GM21390 (cell line): Measurements from ENCODE around the gene ARMC9.
"Not testable (repeated sequence)": the region's sequence is repeated elsewhere in the genome, so short reads cannot be mapped to it uniquely, and the experiment has no call there.

Experiments used
- ATAC-seq: cut with Tn5 transposase; IDR thresholded peaks from one replicate; pipeline ENCODE4 v1.9.1; 2021; ENCODE audit not compliant: unreplicated experiment

Gene ARMC9

GRCh38 chr2:231241755-231242507, 43.5 kb downstream of the ARMC9 start:
- ATAC-seq: no peak

DNA sequence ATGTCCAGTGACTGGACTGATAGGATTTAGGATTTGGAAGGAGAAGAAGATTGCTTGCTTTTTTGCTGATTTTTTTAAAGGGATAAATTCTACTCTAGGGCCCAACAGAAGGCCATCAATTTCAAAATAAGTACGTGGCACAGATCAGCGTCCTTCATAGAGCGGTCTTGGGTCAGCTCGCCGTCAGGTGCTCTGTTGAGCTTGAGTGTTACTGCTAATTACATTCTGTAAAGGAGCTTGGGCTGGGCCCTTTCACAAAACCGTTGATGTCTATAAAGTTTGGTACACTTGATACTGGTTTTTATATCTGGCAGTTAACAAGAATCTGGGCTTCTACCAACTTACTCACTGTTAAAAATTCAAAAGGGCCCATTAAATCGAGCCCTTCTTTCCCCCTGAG, 45.4 kb downstream of the ARMC9 start:
- no peak for ATAC-seq

DNA sequence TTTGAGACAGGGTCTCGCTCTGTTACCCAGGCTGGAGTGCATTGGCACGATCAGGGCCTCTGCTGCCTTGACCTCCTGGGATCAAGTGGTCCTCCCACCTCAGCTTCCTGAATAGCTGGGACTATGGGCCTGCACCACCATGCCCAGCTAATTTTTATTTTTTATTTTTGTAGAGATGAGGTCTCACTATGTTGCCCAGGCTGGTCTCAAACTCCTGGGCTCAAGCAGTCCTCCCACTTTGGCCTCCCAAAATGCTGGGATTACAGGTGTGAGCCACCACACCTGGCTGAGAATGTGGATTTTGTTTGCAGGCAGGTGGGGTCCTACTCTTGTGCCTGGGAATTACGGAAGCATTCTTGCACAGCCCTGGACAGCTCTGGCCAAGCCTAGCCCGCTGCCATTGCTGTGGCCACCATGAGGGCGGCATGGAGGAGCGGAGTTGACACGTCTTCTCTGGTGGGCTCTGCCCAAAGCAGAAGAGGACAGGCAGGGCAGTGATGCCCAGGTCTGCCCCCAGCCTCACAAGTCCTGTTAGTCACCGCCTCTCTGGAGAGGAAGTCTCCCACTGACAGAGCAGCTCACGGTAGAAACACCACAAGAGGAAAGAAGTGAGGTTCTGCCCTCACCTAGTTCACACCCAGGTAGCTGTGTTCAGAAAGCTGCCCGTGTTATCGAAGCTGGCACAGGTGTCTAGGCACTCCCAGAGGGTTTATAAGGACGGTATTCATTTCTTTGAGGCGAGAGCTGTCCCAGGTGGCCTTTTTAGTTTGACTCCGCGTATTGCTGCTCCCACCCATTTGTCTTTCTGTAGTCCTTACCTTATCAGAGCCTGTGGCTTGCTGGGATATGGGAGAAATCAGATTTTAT, 46.2 kb downstream of the ARMC9 start:
- no peak for ATAC-seq

DNA sequence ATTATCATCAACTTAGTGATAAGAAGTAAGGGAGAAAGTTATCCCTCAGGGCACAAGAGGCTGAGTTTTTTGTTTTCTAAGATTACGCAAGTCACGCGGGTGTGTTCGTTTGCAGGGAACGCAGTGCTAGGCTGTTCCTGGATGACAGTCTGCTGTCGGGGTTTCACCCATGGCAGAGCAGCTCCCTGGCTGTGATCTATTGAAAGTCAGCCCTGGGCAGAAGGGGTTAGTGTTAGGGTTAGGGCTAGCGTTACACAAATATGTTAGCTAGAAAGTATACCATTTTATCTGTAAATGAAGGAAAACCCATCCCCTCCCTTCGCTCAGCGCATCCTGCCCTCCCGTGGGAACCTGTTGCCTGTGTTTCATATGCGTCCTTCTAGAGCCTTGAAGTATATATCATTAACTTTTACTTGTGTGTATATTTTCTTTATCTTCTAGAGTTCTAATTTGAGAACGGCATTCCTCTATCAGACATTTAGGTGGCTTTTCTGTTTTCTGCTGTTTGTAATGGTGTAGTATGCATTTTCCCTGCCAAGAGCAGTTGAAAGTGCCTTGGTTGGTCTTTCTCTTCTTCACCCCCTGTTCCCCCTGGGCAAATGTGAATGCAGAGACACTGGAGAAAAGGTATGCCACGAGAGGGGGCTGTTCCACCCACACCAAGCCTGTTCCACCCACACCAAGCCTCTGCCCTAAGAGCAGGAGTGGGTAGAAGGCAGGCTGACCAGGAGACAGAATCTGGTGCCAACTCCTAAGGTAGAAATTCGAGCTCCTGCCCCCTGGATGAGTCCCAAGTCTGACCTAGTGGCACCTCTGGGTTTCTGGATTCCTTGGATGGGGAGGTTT, 47.0 kb downstream of the ARMC9 start:
- ATAC-seq: no peak

- no peak for ATAC-seq
Observed at GRCh38 chr2:231246171-231246842, 47.9 kb downstream of the ARMC9 start.

DNA sequence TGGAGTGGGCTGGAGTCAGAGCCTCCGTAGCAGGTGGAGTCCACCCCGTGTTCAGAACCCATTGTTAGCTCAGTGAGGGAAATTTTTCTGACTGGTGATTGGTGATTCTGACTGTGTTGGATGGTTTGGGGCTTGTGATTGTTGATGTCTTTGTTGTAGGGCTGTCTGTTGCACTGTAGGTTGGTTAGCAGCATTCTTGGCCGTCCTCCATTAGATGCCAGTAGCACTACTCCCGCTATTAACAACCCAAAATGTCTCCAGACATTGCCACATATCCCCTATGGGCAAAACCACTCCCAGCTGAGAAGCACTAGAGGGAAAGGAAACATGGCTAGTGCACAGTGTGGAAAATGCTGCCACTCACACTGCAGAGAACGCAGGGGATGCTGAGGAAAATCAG, 51.7 kb downstream of the ARMC9 start:
- ATAC-seq: no peak

DNA sequence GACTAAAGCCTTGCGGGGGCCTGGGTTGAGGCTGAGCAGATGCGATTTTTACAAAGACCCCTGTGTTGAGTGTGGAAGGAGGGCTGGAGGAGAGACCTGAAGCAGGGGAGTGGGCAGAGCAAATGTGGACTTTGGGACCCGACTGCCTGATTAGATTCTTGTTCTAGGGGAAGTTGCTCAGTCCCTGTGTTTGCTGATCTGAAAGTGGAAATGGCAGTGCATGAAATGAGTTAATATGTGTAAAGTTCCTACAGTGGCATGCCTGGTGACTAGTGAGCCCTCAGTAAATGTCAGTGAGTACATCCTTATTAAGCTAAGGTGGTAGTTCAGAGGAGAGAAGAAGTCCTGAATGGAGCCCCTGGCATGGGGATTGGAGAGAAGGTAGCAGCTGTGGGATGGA, 52.3 kb downstream of the ARMC9 start:
- no peak for ATAC-seq

DNA sequence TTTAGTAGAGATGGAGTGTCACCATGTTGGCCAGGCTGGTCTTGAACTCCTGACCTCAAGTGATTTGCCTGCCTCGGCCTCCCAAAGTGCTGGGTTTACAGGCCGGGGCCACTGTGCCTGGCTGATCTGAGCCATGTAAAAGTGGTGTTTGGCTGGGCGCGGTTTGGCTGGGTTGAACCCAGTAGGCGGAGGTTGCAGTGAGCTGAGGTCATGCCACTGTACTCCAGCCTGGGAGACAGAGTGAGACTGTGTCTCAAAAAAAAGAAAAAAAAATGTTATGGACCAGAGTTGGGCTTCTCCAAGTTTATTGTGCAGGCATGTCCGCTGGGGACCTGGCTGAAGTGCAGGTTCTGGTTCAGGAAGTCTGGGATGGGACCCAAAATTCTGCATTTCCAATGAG, 54.9 kb downstream of the ARMC9 start:
- ATAC-seq: not testable (repeated sequence)

DNA sequence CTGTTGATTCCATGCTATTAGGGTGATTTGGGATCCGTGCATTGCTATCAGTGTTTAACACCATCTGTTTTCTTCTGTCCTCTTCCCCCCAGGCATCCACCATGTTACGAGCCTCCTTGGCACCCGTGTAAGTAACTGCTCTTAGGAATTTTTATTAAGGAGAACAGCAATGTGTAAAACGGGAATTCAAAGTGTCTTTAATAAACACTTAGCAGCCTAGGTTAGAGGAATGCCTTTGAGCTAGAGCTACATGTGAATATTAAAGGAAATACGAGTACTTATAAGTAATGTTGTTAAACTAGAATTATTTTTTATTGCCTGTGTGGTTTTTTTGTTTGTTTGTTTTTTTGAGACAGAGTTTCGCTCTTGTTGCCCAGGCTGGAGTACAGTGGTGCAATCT, 58.1 kb downstream of the ARMC9 start:
- ATAC-seq: no peak

GRCh38 chr2:231257763-231258162, 59.3 kb downstream of the ARMC9 start:
- ATAC-seq: no peak

- ATAC-seq: no peak
Observed at GRCh38 chr2:231258701-231259100, 60.3 kb downstream of the ARMC9 start.

- ATAC-seq: no peak
Observed at GRCh38 chr2:231259104-231259503, 60.7 kb downstream of the ARMC9 start.

DNA sequence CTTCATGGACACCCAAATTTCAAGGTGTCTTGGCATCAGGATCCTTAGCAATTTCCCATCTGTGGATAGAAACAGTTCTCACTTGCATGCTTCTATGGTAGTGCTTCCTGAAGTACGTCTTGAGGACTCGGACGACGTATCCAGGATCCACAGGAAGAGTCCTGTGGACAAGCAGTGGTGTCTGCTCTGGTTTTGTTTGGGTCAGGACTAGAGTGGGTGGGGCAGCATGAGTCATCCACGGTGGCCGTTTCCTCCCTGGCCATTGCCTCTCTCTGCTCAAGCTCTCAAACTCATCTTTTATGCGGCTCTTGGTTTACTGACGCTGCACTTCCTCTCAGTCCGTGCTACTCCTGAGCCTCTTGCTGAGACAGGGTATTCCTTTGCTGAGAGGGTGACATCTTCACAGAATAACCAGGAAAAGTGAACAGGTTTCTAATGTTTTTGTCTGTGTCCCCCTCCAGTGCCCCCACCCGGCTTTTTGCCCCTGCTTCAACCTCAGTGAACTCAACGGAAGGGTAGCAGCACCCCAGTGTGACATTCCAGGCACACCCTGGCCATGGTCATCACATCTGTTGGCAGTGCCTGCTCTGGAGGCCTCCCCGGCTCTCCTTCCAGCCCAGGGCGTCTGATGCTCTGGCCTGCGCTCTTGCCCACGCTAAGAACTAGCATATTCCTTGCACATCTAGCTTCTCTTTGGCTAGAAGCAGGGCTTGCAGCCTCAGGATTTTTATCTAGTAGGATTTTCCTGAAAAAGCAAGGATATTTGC, 62.2 kb downstream of the ARMC9 start:
- ATAC-seq: no peak

DNA sequence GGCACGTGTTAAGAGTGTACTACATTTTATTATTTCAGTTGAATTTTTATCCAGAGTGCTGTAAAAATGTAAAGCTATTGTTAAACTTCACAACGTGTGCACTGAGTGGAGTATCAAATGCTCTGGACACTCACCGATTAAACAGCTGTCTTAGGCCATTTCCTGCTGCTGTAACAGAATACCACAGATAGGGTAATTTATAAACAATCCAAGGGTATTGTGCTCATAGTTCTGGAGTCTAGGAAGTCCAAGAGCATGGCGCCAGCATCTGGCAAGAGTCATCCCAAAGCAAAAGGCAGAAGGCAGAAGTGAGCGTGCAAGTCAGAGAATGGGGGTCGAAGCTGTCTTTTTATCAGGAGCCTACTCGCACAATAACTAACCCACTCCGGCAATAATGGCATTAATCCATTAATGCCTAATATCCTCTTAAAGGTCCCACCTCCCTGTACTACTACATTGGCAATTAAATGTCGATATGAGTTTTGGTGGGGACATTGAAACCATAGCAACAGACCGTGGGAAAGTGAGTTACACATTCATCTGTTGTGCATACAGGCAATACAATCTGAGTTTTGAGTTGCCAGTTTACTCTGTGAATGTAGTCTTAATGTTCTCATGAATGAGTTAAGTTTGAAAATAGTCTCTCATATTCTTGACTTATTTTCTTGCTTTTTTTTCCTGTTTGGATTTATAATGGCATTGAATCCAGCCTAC, 64.8 kb downstream of the ARMC9 start:
- ATAC-seq: no peak

DNA sequence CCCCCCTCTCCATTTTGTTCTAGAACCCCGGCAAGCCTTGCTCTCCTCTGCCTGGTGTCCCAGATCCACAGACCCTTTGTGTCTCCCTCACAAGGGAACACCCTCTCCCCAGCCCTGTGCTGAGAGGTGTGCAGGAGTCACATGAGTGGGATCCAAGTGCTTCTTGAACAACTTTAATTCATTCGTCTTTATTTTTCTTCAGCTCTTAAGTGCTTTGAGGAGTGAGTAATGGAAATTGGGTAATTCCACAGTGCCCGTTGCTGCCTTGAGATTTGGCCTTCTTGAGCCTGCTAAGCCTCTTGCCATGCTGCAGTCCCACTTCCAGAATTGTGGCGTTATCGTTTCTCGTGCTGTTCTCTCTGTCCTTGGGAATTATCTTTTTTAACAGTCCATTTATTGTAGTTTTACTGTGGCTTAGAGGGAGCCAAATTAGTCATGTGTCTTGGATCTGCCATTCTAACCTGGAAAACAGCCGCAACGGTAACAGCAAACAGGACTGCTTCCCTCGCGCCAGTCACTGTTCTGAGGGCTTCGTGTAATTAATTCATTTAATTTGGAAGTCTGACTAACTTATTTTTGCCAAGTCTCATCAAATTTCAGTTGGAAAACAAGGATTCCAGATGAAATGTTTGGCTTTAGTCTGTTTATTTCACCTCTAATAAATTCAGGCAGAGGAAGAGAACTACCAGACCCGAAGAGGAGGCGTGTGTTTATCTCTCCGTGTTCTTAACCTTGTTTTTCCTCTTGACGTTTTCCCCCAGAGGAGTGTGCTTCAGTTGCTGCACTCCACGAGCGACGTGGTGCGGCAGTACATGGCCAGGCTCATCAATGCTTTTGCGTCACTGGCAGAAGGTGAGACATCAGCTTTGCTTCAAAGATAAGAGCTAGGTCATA, 72.0 kb downstream of the ARMC9 start:
- ATAC-seq: no peak

- ATAC-seq: no peak
Observed at GRCh38 chr2:231272991-231273390, 74.6 kb downstream of the ARMC9 start.

DNA sequence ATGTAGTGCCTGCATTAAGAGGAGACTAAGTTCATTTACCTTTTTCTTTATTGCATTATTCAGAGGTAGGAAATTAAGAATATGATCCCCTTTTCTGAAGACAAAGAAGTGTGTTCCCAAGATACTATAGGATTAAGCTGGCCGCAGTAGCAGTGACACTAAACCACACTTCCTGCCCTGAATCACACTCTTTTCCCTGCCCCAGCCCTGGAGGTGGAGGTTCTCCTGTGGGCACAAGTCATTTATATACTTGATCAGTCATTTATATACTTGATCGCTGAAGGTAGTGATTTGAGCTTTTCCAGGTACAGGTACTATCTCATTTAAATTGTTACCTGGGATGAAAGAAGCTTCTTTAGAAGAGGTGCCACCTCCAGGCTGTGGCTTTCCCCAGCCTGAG, 78.6 kb downstream of the ARMC9 start:
- ATAC-seq: no peak

DNA sequence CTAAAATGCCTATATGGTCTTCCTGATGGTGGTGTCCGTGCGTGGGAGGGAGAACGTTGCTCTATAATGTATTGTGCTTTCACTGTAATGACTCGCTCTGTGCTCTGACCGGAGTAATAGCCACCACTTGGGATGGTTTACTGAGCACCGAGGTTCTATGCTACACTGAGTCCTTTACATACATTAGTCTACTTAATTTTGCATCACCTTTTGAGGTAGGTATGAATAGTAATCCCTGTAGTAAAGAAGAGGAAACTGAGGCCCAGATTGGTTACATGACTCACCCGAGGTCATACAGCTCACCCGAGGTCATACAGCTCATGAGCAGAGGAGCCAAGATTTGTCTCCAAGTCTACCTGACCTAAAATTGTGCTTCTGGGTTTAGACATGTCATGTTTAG, 79.5 kb downstream of the ARMC9 start:
- no peak for ATAC-seq

- ATAC-seq: no peak
Observed at GRCh38 chr2:231278868-231279267, 80.4 kb downstream of the ARMC9 start.
